GM12878 (cell line): ENCODE measurements around the gene TARDBP. TPM values are rescaled to one million over a fixed set of nuclear protein-coding genes. Genes with fewer than 3 reads are reported as not detected.

ENCODE experiments used
- ATAC-seq: fragments of 200-7000 bp; cut with Tn5 transposase; 3 replicates; pipeline ENCODE4 v1.9.1; 2020; ENCODE audit warnings: mild to moderate bottlenecking, moderate library complexity
- BruUV-seq: library from RNA; stranded (reverse); fragments of 400-500 nt; replicated peaks from 2 replicates; lab custom pipeline; 2021; lab: Mats Ljungman, UMichigan
- CTCF ChIA-PET: fragments of 300-600 bp; sonication (Branson Sonifier 250); formaldehyde crosslinking; extraction: SDS; loops from one replicate; lab custom pipeline; 2021; ENCODE audit warnings: inconsistent platforms; lab: Yijun Ruan, JAX
- POLR2A ChIA-PET: fragments of 350-600 bp; formaldehyde crosslinking; extraction: SDS; loops from one replicate; lab custom pipeline; 2021; ENCODE audit warnings: inconsistent platforms; lab: Charles Lee
- RAD21 ChIA-PET: fragments of 300-600 bp; sonication (Branson Sonifier 250); formaldehyde crosslinking; loops from one replicate; lab custom pipeline; 2023; ENCODE audit warnings: antibody characterized with exemption; ENCODE audit not compliant: unreplicated experiment; lab: Charles Lee
- SMC1A ChIA-PET: fragments of 300-600 bp; sonication (Branson Sonifier 250); formaldehyde crosslinking; loops from one replicate; lab custom pipeline; 2023; ENCODE audit not compliant: unreplicated experiment, uncharacterized antibody; lab: Charles Lee
- DNase-seq: peaks from one replicate; pipeline ENCODE4 v3.0.0-alpha.2; 2011; ENCODE audit warnings: low read depth, low spot score
- FAIRE-seq: peaks from 3 replicates; lab custom pipeline; 2011; peaks lifted over from hg19 to GRCh38; lab: Jason Lieb, UNC
- H2AFZ ChIP-seq: 2 replicates; pipeline ENCODE4 v1.6.0; 2011; ENCODE audit warnings: low read depth, low read length, control low read depth; ENCODE audit not compliant: control insufficient read depth
- H3K27ac ChIP-seq: 2 replicates; pipeline ENCODE4 v1.5.1; 2011; ENCODE audit warnings: control low read depth; ENCODE audit not compliant: control insufficient read depth, insufficient read depth
- H3K27me3 ChIP-seq, 2 experiments: replicated peaks in 1 of 2; 2 replicates each; pipeline versions ENCODE4 v1.6.0 to v1.6.1; 2011; ENCODE audit warnings: low read length in 1 of 2; ENCODE audit not compliant: control insufficient read depth in 2 of 2, insufficient read depth in 2 of 2
- H3K36me3 ChIP-seq, 2 experiments: 2 replicates each; pipeline ENCODE4 v1.5.1; 2011; ENCODE audit warnings: low read length in 1 of 2; ENCODE audit not compliant: control insufficient read depth in 2 of 2, insufficient read depth in 2 of 2
- H3K4me1 ChIP-seq: 2 replicates; pipeline ENCODE4 v1.6.1; 2011; ENCODE audit warnings: mild to moderate bottlenecking, low read length, moderate library complexity, mixed read lengths; ENCODE audit not compliant: control insufficient read depth, insufficient read depth
- H3K4me2 ChIP-seq: 2 replicates; pipeline ENCODE4 v1.6.0; 2011; ENCODE audit warnings: control low read depth; ENCODE audit not compliant: control insufficient read depth, insufficient read depth
- H3K4me3 ChIP-seq: fragments of 200-600 bp; sonication (generic); 2 replicates; pipeline ENCODE4 v1.5.1; 2016
- H3K79me2 ChIP-seq: 2 replicates; pipeline ENCODE4 v1.6.0; 2011; ENCODE audit warnings: low read length; ENCODE audit not compliant: control insufficient read depth, insufficient read depth
- H3K9ac ChIP-seq: 2 replicates; pipeline ENCODE4 v1.8.0; 2011; ENCODE audit warnings: low read length, control low read depth, mixed read lengths; ENCODE audit not compliant: control insufficient read depth, insufficient read depth
- H3K9me3 ChIP-seq: replicated peaks from 3 replicates; pipeline ENCODE4 v1.5.1; 2011; ENCODE audit warnings: mild to moderate bottlenecking, low read length; ENCODE audit not compliant: control insufficient read depth, insufficient read depth
- H4K20me1 ChIP-seq: 2 replicates; pipeline ENCODE4 v1.6.0; 2011; ENCODE audit not compliant: control insufficient read depth, insufficient read depth
- DPF2 ChIP-seq: fragments of 450-650 bp; IDR thresholded peaks from 2 replicates; pipeline ENCODE4 v1.6.1; 2017; ENCODE audit warnings: mild to moderate bottlenecking
- EP300 ChIP-seq, 2 experiments: fragments of 150-350 bp in 1 of 2; IDR thresholded peaks; 2 replicates each; pipeline ENCODE4 v1.6.1; 2011 to 2012; ENCODE audit warnings: low read depth in 2 of 2, low read length in 2 of 2, borderline replicate concordance in 1 of 2, improper control_type of control experiment in 1 of 2, inconsistent platforms in 1 of 2; ENCODE audit not compliant: control insufficient read depth in 1 of 2
- HCFC1 ChIP-seq: fragments of 150-350 bp; IDR thresholded peaks from 2 replicates; pipeline ENCODE4 v1.6.1; 2014; ENCODE audit warnings: low read length
- HDGF ChIP-seq: fragments of 450-650 bp; IDR thresholded peaks from 2 replicates; pipeline ENCODE4 v1.6.1; 2016; ENCODE audit warnings: antibody characterized with exemption
- NFYB ChIP-seq: IDR thresholded peaks from 2 replicates; pipeline ENCODE4 v1.6.1; 2011; ENCODE audit warnings: low read depth, mild to moderate bottlenecking, low read length, improper control_type of control experiment, moderate library complexity; ENCODE audit not compliant: insufficient read depth
- POLR2AphosphoS2 ChIP-seq: IDR thresholded peaks from 2 replicates; pipeline ENCODE4 v1.6.1; 2011; ENCODE audit warnings: low read depth, mild to moderate bottlenecking, low read length, improper control_type of control experiment, moderate library complexity
- SIN3A ChIP-seq: IDR thresholded peaks from 2 replicates; pipeline ENCODE4 v1.6.1; 2012; ENCODE audit warnings: low read depth, low read length, improper control_type of control experiment
- SPI1 ChIP-seq: IDR thresholded peaks from 2 replicates; pipeline ENCODE4 v1.6.1; 2011; ENCODE audit warnings: low read depth, mild to moderate bottlenecking, low read length, moderate library complexity, borderline replicate concordance; ENCODE audit not compliant: insufficient read depth
- ZNF24 ChIP-seq: fragments of 450-650 bp; IDR thresholded peaks from 2 replicates; pipeline ENCODE4 v1.6.1; 2017; ENCODE audit warnings: antibody characterized with exemption, mild to moderate bottlenecking
- WGBS: methylation state at CpG from one replicate; pipeline ENCODE4 v1.1.6; 2016; ENCODE audit warnings: low lambda C conversion rate; ENCODE audit not compliant: insufficient replicate concordance, insufficient coverage; ENCODE audit errors: missing lambda C conversion rate; 5-methylcytosine and 5-hydroxymethylcytosine counted together
- in situ Hi-C: fragments of 300-500 bp; cut with MboI; formaldehyde crosslinking; loops from 9 replicates; pipeline ENCODE4 v1.14.3; 2018; ENCODE audit warnings: mixed read lengths
- intact Hi-C: fragments of 100-400 bp; cut with micrococcal nuclease; formaldehyde crosslinking; loops from one replicate; pipeline ENCODE4 v1.14.2; 2022; ENCODE audit not compliant: unreplicated experiment
- polyA plus RNA-seq, 11 experiments: library from polyadenylated mRNA; depleted of rRNA in 4 of 11; unstranded in 6 of 11; stranded (reverse) in 5 of 11; fragments of >200 nt; fragmentation: Nextera tagmentation in 4 of 11; fragmentation: Illumina TruSeq in 1 of 11; extraction: Ambion mirVana in 4 of 11; extraction: Trizol in 1 of 11; gene quantifications; 1 replicate in 1 of 11; 2 replicates in 10 of 11; pipeline versions ENCODE4 v1.2.1 to v1.2.3, GENCODE V29; 2011 to 2016; ENCODE audit warnings: inconsistent platforms in 2 of 11, missing spikeins in 2 of 11, low read depth in 1 of 11
- total RNA-seq, 4 experiments: library from RNA; depleted of rRNA in 3 of 4; stranded (reverse); fragments of >200 nt in 3 of 4; fragmentation: Illumina TruSeq in 1 of 4; extraction: Trizol in 1 of 4; gene quantifications; 2 replicates each; pipeline versions ENCODE4 v1.2.1 to v1.2.3, GENCODE V29; 2013 to 2021

Gene TARDBP
- total and polyA plus RNA-seq, 10 of the 15 experiments (the other 5 are each of a cell fraction or from before 2014, with no cell fraction given), result 55.6 to 318 (median 192) TPM

DNA sequence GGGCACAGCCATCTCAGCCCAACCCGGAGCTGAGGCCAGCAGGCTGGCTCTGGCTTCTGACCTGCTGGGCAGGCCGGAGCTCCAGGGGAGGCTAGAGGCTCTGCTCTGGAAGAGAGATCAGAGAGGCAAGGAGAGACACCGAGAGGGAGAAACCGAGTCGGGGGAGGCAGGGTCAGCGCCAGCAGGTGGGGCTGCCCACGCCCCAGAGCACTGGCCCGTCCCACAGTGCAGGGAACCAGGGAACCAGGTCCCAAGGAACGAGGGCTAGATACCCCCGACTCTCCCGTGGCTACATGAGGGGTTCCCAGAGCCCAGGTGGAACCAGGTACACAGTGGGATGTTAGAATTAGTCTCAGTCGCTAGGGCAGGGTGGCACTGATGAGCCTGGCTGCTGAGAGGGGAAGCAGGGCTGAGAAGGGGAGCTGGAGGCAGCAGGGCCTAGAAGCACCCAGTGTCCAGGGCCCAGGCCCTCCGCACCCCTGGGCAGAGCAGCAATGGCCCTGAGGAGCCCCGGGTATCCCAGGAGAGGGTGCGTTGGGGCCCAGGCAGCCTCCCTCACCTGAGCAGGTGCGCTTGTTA lies 32.5 kb downstream of the TARDBP start:
- Histone ChIP-seq H3K9ac (no peak overlapping the region), H3K36me3 (no peaks in the 10 kb centered on the region), H3K27me3 (no peaks in the 10 kb centered on the region), H3K4me2 (no peak overlapping the region), H2AFZ (no peak overlapping the region), H3K27ac (no peak overlapping the region), H3K4me1 (no peaks in the 10 kb centered on the region), H3K79me2 (no peaks in the 10 kb centered on the region), H3K4me3 (no peak overlapping the region), H4K20me1 (no peaks in the 10 kb centered on the region), H3K9me3 (no peaks in the 10 kb centered on the region)
- DNase-seq, result no peak
- in situ Hi-C loops, result no loop called here
- WGBS, result 52% methylated on average over 16 of the region's 16 CpGs
- no TSS peak for BruUV-seq
- RAD21 ChIA-PET, result interaction anchor here (0.5 kb wide), 1 partner anchor 604 kb away, joined by 3 read pairs; no protein-coding TSS in a partner anchor
- SMC1A ChIA-PET, result interaction anchor here (1.0 kb wide), 1 partner anchor 81 kb away, joined by 3 read pairs; no protein-coding TSS in a partner anchor
- TF ChIP-seq HCFC1, result no peak
- TF ChIP-seq SIN3A, result no peak
- no peak for TF ChIP-seq EP300 (IDR thresholded peaks at IDR 0.05; ENCODE audit: borderline replicate concordance in 1 of 2, control insufficient read depth in 1 of 2, low read depth in 2 of 2, low read length in 2 of 2)
- TF ChIP-seq NFYB, result no peak
- no peak for TF ChIP-seq DPF2
- no peak for TF ChIP-seq ZNF24
- no peak for TF ChIP-seq SPI1
- no peak for TF ChIP-seq POLR2AphosphoS2
- TF ChIP-seq HDGF, result no peak
- no peak; the same call in 2 of the 3 replicates for ATAC-seq
- CTCF ChIA-PET, result no interaction called here
- no peak for FAIRE-seq
- POLR2A ChIA-PET, result no interaction called here
- intact Hi-C loops, result no loop called here
